G401.6 (cell line): ENCODE data around the gene EXTL2.
"Not testable (repeated sequence)": the region's sequence is repeated elsewhere in the genome, so short reads cannot be mapped to it uniquely, and the experiment has no call there.

Experiments
- FAIRE-seq: peaks from 2 replicates; lab custom pipeline; 2012; peaks lifted over from hg19 to GRCh38; lab: Jason Lieb, UNC

EXTL2 gene, protein sequence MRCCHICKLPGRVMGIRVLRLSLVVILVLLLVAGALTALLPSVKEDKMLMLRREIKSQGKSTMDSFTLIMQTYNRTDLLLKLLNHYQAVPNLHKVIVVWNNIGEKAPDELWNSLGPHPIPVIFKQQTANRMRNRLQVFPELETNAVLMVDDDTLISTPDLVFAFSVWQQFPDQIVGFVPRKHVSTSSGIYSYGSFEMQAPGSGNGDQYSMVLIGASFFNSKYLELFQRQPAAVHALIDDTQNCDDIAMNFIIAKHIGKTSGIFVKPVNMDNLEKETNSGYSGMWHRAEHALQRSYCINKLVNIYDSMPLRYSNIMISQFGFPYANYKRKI

DNA sequence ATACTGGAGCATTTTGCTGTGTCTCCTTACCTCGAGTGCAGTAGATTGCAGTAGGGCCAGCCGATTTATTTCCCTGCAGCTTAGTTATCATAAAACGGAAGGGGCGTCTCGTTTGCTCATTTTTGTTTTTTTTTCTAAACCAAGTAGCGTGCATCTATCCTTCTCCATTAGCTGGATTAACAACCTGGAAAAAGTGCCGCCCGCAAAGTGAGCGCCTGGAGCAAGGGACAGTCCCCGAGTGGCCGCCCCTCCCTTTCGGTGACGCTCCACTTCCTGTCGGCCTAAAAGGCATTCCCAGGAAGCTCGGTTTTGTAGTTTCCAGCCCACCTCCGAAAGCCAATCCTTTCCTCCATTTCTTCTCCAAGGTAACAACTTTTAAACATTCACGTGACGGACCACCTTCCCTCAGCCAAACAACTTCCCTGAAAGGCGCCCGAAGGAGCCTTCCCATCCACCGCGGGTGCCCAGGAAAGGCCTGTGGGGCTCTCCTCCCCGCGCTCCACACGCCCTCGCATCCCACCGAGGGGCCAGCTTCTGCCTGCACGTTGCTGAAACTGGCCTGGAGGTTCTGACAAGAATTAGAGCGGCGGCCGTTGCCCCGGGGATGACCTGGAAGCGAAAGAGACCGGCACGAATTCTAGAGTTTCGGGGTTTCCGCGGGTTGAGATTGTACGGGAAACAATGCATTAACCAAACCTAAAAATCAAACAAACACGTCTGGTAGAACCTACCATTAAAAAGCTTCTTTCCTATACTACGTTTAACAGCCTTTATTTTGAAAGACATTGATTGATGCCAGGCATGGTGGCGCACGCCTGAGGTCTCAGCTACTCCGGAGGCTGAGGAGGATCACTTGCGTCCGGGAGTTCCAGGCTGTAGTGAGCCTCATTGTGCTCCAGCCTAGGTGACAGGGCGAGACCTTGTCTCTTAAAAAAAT, at the start of gene EXTL2:
Gene EXTL2, minus strand, starts transcription at position 240 of the 937 bp plus-strand sequence. CDS start 6,085 bp downstream, outside the sequence.
- FAIRE-seq: peak; percentile 96

DNA sequence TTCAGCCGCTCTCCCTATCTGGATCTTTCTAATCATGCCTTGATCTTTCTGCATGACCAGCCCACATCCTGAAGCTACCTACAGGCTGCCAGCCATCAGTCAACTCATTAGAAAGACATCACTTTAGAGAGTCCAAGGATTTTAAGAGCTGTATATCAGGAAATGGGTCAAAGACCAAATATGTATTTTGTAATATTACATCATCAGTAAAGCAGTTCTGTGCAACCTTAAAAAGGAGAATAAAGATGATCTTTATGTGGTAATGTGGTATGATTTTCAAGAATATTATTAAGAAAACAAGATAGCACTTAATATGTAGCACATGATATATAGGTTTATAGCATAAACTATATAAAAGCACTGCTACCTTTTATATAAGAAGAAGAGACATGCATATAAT, 48.9 kb upstream of the EXTL2 start:
- no peak for FAIRE-seq

DNA sequence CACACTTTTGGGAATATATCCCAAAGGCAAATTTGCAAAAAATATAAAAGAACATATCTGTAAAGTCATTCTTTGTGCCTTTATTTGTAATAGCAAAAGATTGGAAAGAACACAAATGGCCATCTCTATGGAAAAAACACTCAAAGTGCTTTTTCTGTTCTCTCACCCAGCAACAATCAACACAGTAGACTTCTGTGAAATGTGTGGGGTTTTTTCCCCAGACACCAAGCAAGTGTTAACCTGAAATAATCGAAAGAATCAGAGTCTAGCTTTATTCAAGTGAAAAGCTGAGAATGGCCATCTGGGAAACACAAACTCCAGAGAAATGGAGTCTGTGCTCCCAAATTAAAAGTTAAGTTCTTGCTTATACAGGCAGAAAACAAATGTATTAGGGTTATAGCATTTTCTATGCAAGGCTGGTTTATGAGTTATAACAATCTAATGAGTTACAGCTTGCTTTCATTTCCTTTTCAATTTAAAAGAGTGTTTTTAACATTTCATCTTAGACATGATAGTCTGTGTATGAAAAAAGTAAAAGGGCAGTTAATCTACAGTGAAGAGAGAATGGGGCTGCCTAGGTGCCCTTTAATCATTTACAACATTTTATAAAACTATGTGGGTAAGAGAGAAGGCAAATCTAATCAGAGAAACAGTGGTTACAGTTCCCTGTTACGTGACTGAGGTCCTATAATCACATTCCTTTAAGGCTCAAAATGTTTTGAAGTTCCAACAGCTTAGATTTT, 47.8 kb upstream of the EXTL2 start:
- no peak for FAIRE-seq

DNA sequence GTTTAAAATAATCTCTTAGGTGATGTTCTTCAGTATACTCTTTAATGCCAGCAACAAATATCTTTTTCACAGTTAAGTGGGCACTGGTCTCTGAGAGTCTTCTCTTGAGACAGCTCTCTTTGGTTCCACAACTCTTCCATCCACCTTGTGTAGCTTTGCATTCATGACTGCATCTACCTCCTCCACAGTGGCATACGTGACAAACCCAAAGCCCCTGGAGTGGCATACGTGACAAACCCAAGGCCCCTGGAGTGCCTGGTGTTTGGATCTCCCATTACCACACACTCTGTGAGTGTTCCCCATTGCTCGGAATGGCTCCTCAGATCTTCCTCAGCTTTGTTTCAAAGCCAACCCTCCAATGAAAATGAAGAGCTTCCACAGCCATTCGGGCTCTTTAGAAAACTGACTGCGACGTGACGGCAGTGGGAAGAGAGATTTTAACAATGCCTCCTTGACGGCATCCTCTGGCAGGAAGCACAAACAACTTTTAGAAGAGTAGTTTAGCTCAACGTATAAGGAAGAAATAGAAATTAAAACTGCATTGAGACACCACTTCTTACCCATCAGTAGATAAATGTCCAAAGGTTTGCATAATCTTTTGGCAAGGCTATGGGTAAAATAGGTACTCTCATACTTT, 47.1 kb upstream of the EXTL2 start:
- FAIRE-seq: no peak

DNA sequence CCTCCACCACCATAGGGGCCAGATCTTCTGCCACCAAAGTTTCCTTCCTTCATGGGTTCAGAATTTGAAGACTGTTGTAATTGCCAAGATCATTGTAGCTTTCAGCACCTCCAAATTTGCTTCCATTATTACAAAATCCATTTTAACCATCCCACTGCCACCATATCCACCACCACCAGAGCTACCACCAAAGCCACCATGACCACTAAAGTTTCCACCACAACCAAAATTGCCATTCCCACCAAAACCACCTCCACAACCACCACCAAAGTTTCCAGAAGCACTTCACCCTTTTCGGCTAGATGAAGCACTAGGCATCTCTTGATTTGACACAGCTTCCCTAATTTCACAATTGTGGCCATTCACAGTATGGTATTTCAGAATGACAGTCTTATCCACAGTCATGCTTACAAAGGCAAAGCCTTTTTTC, 46.5 kb upstream of the EXTL2 start:
- FAIRE-seq: no peak

DNA sequence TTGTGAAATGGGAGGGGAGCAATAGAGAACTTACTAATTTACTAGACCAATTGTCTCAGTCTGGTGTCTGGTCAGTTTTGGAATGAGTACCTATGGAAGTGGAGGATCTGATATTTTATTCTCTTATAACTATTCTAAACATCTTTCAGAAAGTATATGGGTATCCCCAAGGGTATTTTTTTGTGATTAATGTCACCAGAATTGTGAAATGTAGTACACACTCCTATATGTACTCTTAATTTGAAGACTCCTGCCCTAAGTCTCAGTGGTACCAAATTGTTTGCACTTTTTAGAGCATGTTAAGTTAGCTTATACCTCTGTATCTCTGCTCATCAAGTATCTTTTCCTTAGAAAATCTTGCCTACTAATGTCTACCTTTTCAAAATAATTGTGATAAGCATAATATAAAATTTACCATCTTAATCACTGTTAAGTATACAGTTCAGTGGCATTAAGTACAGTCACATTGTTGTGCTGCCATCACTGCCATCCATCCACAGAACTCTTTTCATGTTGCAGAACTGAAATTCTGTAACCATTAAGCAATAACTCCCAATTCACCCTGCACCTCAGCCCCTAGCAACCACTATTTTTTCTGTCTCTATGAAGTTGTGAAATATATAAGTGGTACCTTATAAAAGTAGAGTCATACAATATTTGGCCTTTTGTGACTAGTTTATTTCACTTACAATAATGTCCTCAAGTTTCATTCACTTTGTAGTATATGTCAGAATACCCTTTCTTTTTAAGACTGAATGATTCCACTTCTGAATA, 41.7 kb upstream of the EXTL2 start:
- FAIRE-seq: no peak

DNA sequence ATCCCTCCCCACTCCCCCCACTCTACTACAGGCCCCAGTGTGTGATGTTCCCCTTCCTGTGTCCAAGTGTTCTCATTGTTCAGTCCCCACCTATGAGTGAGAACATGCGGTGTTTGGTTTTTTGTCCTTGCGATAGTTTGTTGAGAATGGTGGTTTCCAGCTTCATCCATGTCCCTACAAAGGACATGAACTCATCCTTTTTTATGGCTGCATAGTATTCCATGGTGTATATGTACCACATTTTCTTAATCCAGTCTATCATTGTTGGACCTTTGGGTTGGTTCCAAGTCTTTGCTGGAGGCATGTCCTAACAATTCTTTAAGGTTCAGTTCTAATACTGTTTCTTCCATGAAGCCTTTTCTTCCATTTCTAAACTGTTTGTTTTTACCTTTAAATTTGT, 38.9 kb upstream of the EXTL2 start:
- not testable (repeated sequence) for FAIRE-seq

DNA sequence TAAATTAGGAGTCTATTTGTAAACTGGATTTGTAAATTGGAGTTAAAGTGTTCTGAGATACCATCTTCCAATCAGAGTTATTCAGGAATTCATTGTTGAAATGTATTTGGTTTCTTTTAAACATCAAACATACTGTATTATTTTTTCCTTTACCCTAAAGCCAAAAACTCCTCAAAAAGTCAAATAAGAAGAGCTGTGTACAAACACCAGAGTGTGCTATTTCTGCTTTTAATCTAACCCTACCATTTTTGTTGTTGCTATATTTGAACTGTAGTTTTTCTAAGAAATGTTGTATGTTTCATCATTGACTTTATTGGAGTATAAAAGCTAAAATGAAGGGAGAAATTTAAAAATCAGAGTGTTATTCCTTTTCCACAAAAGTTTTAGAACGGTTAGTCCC, 37.1 kb upstream of the EXTL2 start:
- FAIRE-seq: peak; percentile 21

DNA sequence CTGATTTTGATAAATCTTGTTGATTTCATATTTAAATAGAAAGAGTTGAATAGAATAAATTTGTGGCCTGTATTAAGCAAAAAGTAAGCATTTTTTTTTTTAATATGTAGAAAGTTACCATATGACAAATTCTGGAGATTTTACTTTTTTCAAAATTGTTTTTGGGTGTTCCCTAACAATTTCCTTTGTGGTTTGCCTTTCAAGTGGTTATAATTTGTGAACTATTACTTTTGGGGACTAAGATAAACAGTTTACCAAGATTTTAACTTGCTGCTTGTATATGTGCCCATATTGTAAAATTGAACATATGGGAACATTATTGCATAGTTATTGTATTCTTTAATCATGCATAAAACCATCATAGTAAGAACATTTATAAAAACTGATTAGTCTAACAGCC, 35.9 kb upstream of the EXTL2 start:
- no peak for FAIRE-seq

DNA sequence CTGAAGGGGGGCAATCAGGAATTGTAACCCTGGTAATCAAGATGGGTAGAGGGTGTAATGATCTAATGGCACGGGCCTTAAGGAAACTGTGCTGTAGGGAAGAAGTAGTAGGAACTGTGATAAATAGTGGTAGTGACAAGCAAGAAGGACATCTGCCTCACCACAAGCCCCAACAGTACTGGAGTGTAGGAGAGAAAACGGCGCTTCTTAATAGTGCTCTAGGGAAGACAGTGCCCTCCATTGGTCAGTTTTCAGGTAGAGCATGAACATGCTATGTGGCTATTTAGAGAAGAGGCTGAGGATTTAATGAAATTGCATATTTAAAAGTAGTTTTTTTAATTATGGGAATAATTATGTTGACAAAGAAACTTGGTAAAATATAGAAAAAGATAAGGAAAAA, 33.5 kb upstream of the EXTL2 start:
- no peak for FAIRE-seq

DNA sequence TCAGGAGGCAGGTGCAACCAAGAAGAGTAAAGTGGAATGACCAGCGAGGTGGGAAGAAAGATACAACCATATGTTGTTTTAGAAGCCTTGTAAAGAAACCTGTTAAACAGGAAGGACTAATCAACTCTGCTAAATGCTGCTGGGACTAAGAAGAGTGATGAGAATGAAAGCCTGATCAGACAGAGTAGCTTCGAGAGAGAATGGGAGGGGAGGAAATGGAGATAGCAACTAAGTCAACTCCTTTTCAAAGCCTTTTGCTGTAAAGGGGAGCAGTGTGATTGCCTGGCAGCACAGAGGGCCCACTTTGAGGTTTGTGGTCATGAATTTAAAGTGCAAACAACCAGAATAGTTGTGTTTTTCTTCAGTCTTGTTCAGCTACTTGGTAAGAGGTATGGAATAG, 32.6 kb upstream of the EXTL2 start:
- no peak for FAIRE-seq

DNA sequence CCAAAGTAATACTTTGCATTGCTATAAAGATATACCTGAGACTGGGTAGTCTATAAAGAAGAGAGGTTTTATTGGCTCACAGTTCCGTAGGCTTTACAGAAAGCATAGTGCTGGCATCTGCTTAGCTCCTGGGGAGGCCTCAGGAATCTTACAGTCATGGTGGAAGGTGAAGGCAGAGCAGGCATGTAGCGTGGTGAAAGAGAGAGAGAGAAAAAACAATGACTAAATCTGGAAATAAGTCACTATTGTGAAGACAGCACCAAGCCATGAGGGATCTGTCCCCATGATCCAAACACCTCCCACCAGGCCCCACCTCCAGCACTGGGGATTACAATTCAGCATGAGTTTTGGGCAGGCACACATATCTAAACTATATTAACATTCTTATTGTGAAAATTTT, 31.6 kb upstream of the EXTL2 start:
- FAIRE-seq: no peak

DNA sequence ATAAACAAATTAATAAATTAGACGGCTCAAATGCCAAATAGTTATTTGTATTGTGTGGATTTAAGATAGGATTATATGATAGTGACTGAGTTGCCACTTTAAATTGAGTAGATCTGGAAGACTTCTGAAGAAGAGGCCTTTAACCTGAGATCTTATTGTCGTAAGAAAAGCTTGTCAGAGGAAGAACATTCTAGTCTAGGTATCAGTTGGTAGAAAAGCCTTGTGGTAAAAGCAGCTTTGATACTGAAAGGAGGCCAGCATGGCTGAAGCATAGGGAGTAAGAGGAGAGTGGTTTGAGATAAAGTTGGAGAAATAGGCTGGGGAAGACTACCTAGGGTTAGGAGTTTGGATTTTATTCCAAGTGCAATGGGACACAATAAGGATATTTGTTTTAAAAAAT, 30.3 kb upstream of the EXTL2 start:
- no peak for FAIRE-seq

DNA sequence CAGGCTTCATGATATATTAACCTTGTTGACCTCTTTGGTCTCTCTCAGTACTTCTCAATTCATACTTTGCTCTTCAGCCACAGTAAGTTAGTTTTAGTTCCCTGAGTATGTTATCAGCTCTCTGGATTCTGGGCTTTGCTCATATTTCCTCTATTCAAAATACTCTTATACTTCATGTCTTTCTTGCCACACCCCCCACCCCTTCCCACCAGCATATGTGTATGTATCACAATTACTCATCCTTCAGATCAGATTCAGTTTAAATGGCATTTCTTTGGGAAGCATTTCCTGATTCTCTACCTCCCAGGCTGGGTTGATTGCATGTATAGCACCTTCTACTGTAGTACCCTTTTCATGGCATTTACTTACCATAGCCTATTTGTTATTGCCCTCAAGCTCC, 29.6 kb upstream of the EXTL2 start:
- FAIRE-seq: no peak

DNA sequence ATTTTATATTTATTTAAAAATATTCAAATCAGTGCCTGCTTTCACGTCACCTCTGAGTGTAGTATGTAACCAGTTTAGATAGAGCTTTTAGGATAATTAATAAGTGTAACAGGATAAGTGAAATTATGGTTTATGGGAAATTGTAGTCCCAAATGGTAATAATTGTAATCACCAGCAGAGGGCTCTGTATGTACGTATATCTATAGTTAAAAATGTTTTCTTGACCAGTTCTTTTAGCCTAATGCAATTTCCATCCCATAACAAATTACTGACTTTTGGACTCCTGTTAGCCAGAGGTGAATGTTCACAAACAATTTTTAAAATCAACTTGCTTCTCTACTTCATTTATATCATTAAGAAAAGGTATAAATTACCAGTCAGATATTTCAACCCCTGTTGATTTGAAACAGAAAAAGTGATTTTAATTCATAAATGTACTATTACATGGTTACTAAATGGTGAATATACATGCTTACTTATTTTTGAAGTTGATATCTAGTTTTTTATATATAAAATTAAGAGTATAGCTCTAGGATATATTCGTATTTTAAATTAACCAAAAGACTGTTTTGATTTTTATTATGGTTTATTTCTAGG, 26.6 kb upstream of the EXTL2 start:
- FAIRE-seq: peak; percentile 95

DNA sequence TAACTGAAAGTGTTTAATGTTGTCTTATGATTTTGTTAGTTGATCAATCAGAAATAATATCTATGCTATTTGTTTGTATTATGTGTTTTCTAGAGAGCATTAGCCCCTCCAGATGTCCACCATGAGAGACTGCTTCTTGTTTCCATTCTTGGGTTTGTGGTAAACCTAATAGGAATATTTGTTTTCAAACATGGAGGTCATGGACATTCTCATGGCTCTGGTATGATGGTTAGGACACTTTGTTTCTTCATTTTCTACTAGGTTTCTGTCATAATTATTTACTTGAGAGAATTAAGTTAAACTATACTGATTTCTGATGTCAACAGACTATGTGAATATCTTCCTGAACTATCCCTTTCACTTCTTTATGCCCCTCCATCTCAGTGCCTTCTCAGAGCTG, 17.4 kb upstream of the EXTL2 start:
- no peak for FAIRE-seq

DNA sequence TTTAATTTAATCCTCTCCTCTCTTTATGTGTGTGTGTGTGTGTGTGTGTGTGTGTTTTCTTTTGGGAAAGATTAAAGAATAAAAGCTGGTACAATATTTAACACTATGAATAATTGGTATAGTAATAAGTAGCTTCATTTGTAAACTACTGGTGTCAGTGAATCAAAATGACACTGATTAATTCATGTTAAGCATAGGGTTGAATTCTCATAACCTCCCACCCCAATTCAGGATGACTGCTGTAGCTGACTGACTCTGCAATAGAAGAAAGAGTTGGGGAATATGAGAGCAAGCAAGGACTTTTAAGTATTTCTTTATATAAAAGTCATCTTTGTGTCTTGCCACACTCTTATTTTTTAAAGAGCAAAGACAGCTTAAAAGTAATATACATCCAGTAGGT, 14.4 kb upstream of the EXTL2 start:
- no peak for FAIRE-seq

DNA sequence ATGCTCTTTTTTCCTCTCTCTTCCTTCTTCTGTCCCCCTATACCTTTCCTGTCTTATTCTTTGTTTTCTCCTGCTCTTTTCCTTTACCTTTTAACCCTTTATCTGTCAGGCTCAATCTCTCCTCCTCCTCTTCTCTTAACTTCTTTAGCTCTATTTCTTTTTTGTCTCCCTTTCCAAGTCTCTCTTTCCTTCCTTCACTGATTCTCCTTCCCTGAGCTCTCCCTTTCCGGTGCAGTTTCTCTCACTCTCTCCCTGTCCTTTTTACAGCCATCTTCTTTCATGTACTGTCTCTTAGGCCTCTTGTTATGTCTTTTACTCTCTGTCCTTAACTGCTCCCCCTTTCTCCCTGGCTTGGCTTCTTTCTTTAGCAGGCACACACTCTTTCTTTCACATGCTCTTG, 13.2 kb upstream of the EXTL2 start:
- FAIRE-seq: no peak

DNA sequence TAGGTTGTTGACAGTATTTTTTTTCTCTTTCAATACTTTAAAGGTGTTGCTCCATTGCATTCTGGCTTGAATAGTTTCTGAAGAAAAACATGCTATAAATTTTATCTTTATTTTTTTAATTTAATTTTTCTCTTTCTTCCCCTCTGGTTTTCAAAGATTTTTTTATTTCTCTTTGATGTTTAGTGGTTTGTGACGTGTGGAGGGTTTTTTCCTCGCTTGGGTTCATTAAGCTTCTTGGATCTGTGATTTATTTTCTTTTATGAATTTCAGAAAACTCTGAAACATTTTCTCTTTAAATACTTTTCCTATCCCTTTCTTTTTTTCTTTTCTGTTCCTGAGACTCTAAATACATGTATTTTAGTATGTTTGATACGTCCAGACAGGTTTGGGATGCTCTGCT, 10.5 kb upstream of the EXTL2 start:
- no peak for FAIRE-seq

DNA sequence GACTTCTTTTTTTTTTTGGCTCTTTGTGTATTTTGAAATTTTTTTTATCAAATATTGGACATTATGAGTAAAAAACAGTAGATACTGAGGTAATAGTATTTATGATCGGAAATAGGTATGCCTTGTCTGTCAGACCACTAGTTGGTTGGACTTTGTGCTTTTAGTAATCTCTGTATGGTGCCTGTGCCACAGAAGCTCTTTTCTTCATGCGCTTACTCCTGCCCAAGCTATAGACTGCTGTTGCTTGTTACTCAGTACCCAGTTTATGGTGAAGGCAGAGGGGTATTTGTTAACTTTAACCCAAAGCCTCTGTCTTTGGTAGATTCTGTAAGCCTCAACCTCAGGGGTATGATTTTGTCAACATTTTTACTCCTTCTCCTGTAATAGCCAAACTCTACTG, 9.9 kb upstream of the EXTL2 start:
- FAIRE-seq: no peak

DNA sequence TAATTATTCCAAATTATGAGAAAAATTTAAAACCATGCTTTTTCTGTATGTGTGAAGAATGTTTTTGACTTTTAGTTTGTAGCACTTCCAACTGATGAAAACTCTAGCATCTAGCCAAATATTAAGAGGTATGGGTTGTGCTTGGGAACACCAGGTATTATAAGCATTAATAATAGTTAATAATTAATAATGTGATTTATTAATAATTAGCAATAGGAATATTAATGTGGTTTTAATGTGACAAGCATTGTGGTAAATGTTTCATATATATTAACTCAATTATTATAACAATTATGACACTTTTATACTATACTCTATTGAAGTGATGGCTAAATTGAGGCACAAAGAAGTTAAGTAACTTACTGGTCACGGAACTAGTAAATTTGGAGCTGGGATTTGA, 9.1 kb upstream of the EXTL2 start:
- FAIRE-seq: peak; percentile 11
